Large intestine (tissue), 3 donors: ENCODE data around the gene TRIM72. TPM values are rescaled to one million over a fixed set of nuclear protein-coding genes. Genes with fewer than 3 reads are reported as not detected.
"Not testable (repeated sequence)": the region's sequence is repeated elsewhere in the genome, so short reads cannot be mapped to it uniquely, and the experiment has no call there.

Source experiments
- DNase-seq, 2 donors: peaks; one replicate each; pipeline versions ENCODE4 v3.0.0 to v3.0.0-alpha.2; 2013
- H3K27ac ChIP-seq: one replicate; pipeline ENCODE4 v1.5.1; 2013; ENCODE audit warnings: low read length
- H3K27me3 ChIP-seq: 2 replicates; pipeline ENCODE4 v1.6.1; 2013; ENCODE audit warnings: low read length; ENCODE audit not compliant: control insufficient read depth, insufficient read depth
- H3K36me3 ChIP-seq: 2 replicates; pipeline ENCODE4 v1.6.1; 2013; ENCODE audit warnings: low read length; ENCODE audit not compliant: control insufficient read depth, insufficient read depth
- H3K4me1 ChIP-seq: one replicate; pipeline ENCODE4 v1.6.1; 2013; ENCODE audit warnings: low read length; ENCODE audit not compliant: control insufficient read depth, insufficient read depth
- H3K4me3 ChIP-seq: one replicate; pipeline ENCODE4 v1.5.1; 2013; ENCODE audit warnings: low read length
- H3K9me3 ChIP-seq: one replicate; pipeline ENCODE4 v1.6.1; 2013; ENCODE audit warnings: mild to moderate bottlenecking, low read depth, low read length, moderate library complexity; ENCODE audit not compliant: control insufficient read depth
- WGBS: methylation state at CpG from one replicate; pipeline ENCODE4 v1.1.5; 2013; ENCODE audit warnings: low lambda C conversion rate; ENCODE audit not compliant: insufficient coverage; 5-methylcytosine and 5-hydroxymethylcytosine counted together
- polyA plus RNA-seq: library from polyadenylated mRNA; unstranded; fragments of 120-200 nt; gene quantifications from one replicate; pipeline ENCODE4 v1.2.1, GENCODE V29; 2013

Gene TRIM72
- polyA plus RNA-seq, 1 donor = 0.10 TPM

- Histone ChIP-seq H3K36me3 (peaks cover 99% of the 10 kb centered on the region), H3K4me1 (no peaks in the 10 kb centered on the region)
- 100% methylated on average over 1 of the region's 17 CpGs for WGBS
Measured at GRCh38 chr16:31190818-31191444, 23.0 kb upstream of the TRIM72 start.

GRCh38 chr16:31191697-31192428, 22.1 kb upstream of the TRIM72 start:
- H3K9me3 ChIP-seq = no peaks in the 10 kb centered on the region
- H3K27ac ChIP-seq = no peak overlapping the region
- H3K27me3 ChIP-seq = no peaks in the 10 kb centered on the region
- no peak overlapping the region for H3K4me3 ChIP-seq
- no peak for DNase-seq
- H3K36me3 ChIP-seq = peaks cover 98% of the 10 kb centered on the region
- 100% methylated on average over 1 of the region's 5 CpGs for WGBS
- no peaks in the 10 kb centered on the region for H3K4me1 ChIP-seq

More at GRCh38 chr16:31190818-31191444, 23.0 kb upstream of the TRIM72 start:
- no peak overlapping the region for H3K27ac ChIP-seq
- no peaks in the 10 kb centered on the region for H3K27me3 ChIP-seq
- H3K9me3 ChIP-seq = no peaks in the 10 kb centered on the region
- H3K4me3 ChIP-seq = no peak overlapping the region
- DNase-seq = no peak

- H3K27me3 ChIP-seq = no peaks in the 10 kb centered on the region
- DNase-seq = no peak
Measured at GRCh38 chr16:31192856-31193642, 20.9 kb upstream of the TRIM72 start.

GRCh38 chr16:31193874-31194273, 20.0 kb upstream of the TRIM72 start:
- H3K4me3 ChIP-seq = no peak overlapping the region
- no peaks in the 10 kb centered on the region for H3K27me3 ChIP-seq
- H3K27ac ChIP-seq = no peak overlapping the region
- no peaks in the 10 kb centered on the region for H3K9me3 ChIP-seq
- WGBS = no CpG with 5 or more reads among the region's 2 CpGs
- no peaks in the 10 kb centered on the region for H3K4me1 ChIP-seq
- H3K36me3 ChIP-seq = peaks cover 85% of the 10 kb centered on the region
- DNase-seq = no peak

More at GRCh38 chr16:31192856-31193642, 20.9 kb upstream of the TRIM72 start:
- Histone ChIP-seq H3K4me3 (no peak overlapping the region), H3K4me1 (no peaks in the 10 kb centered on the region), H3K36me3 (peaks cover 89% of the 10 kb centered on the region), H3K9me3 (no peaks in the 10 kb centered on the region), H3K27ac (no peak overlapping the region)
- 100% methylated on average over 1 of the region's 16 CpGs for WGBS

- no peak for DNase-seq
- Histone ChIP-seq H3K4me3 (no peak overlapping the region), H3K4me1 (peaks cover 1% of the 10 kb centered on the region), H3K27ac (no peak overlapping the region), H3K9me3 (no peaks in the 10 kb centered on the region), H3K36me3 (peaks cover 79% of the 10 kb centered on the region), H3K27me3 (no peaks in the 10 kb centered on the region)
- WGBS = 100% methylated on average over 2 of the region's 7 CpGs
Measured at GRCh38 chr16:31194898-31195297, 19.0 kb upstream of the TRIM72 start.

GRCh38 chr16:31195861-31196260, 18.1 kb upstream of the TRIM72 start:
- not testable (repeated sequence) for H3K27ac ChIP-seq, H3K9me3 ChIP-seq, DNase-seq, H3K4me3 ChIP-seq, H3K27me3 ChIP-seq
- Histone ChIP-seq H3K36me3 (peaks cover 69% of the 10 kb centered on the region), H3K4me1 (peaks cover 10% of the 10 kb centered on the region)
- no CpG with 5 or more reads among the region's 11 CpGs for WGBS

GRCh38 chr16:31196324-31197088, 17.4 kb upstream of the TRIM72 start:
- 100% methylated on average over 2 of the region's 17 CpGs for WGBS
- DNase-seq = no peak
- peaks cover 63% of the 10 kb centered on the region for H3K36me3 ChIP-seq

GRCh38 chr16:31198207-31198882, 15.6 kb upstream of the TRIM72 start:
- Histone ChIP-seq H3K9me3 (no peaks in the 10 kb centered on the region), H3K27me3 (no peaks in the 10 kb centered on the region), H3K36me3 (peaks cover 44% of the 10 kb centered on the region), H3K4me3 (no peak overlapping the region), H3K4me1 (peaks cover 22% of the 10 kb centered on the region), H3K27ac (no peak overlapping the region)
- no peak for DNase-seq
- WGBS = 100% methylated on average over 1 of the region's 7 CpGs

More at GRCh38 chr16:31196324-31197088, 17.4 kb upstream of the TRIM72 start:
- Histone ChIP-seq H3K27me3 (no peaks in the 10 kb centered on the region), H3K4me1 (peaks cover 16% of the 10 kb centered on the region), H3K9me3 (no peaks in the 10 kb centered on the region), H3K27ac (no peak overlapping the region), H3K4me3 (no peak overlapping the region)

GRCh38 chr16:31199430-31200041, 14.4 kb upstream of the TRIM72 start:
- peaks cover 33% of the 10 kb centered on the region for H3K36me3 ChIP-seq
- H3K4me3 ChIP-seq = no peak overlapping the region
- H3K9me3 ChIP-seq = no peaks in the 10 kb centered on the region
- H3K27ac ChIP-seq = no peak overlapping the region
- H3K4me1 ChIP-seq = peaks cover 22% of the 10 kb centered on the region
- no peaks in the 10 kb centered on the region for H3K27me3 ChIP-seq
- DNase-seq = no peak
- whole genome bisulfite sequencing = no CpG with 5 or more reads among the region's 5 CpGs
